SK-N-SH treated with all-trans-retinoic acid at 6 μM for 48 hours (cell line): ENCODE measurements around the gene E2F8.
"Not testable (repeated sequence)": the region's sequence is repeated elsewhere in the genome, so short reads cannot be mapped to it uniquely, and the experiment has no call there.

Source experiments
- ATAC-seq: fragments of 200-7000 bp; cut with Tn5 transposase; 3 replicates; pipeline ENCODE4 v1.9.1; 2020; ENCODE audit warnings: mild to moderate bottlenecking, moderate library complexity
- ARNTL ChIP-seq: fragments of 450-650 bp; formaldehyde crosslinking; IDR thresholded peaks from 2 replicates; pipeline ENCODE4 v1.5.0; 2020; ENCODE audit warnings: low read depth, mild to moderate bottlenecking, moderate library complexity, borderline replicate concordance
- BACH2 ChIP-seq: fragments of 250-450 bp; sonication (Bioruptor Pico); IDR thresholded peaks from 2 replicates; pipeline ENCODE4 v1.9.0; 2021; ENCODE audit warnings: mild to moderate bottlenecking, borderline replicate concordance
- CREB5 ChIP-seq: fragments of 250-450 bp; sonication (Bioruptor Pico); IDR thresholded peaks from 2 replicates; pipeline ENCODE4 v1.5.1; 2020; ENCODE audit warnings: low read depth, mild to moderate bottlenecking, moderate library complexity
- CSDC2 ChIP-seq: fragments of 250-450 bp; sonication (Bioruptor Pico); IDR thresholded peaks from 2 replicates; pipeline ENCODE4 v1.5.0; 2020; ENCODE audit warnings: mild to moderate bottlenecking, moderate library complexity
- ESRRG ChIP-seq: fragments of 250-450 bp; sonication (Bioruptor Pico); IDR thresholded peaks from 2 replicates; pipeline ENCODE4 v1.6.1; 2021; ENCODE audit warnings: mild to moderate bottlenecking
- GLIS3 ChIP-seq: fragments of 250-450 bp; sonication (Bioruptor Pico); IDR thresholded peaks from 2 replicates; pipeline ENCODE4 v1.5.0; 2020; ENCODE audit warnings: mild to moderate bottlenecking, moderate library complexity
- OSR1 ChIP-seq: fragments of 250-450 bp; sonication (Bioruptor Pico); IDR thresholded peaks from 2 replicates; pipeline ENCODE4 v1.8.0; 2022; ENCODE audit warnings: moderate library complexity, mild to moderate bottlenecking, inconsistent platforms
- PATZ1 ChIP-seq: fragments of 250-450 bp; sonication (Bioruptor Pico); IDR thresholded peaks from 2 replicates; pipeline ENCODE4 v1.8.0; 2020; ENCODE audit warnings: mild to moderate bottlenecking, moderate library complexity, borderline replicate concordance
- POU6F1 ChIP-seq: fragments of 250-450 bp; sonication (Bioruptor Pico); IDR thresholded peaks from 2 replicates; pipeline ENCODE4 v1.8.0; 2021; ENCODE audit warnings: low read depth, mild to moderate bottlenecking, moderate library complexity, borderline replicate concordance
- PPARA ChIP-seq: fragments of 250-450 bp; sonication (Bioruptor Pico); IDR thresholded peaks from 2 replicates; pipeline ENCODE4 v1.5.0; 2020; ENCODE audit warnings: mild to moderate bottlenecking, borderline replicate concordance
- RARB ChIP-seq: fragments of 250-450 bp; sonication (Bioruptor Pico); IDR thresholded peaks from 2 replicates; pipeline ENCODE4 v1.8.0; 2021; ENCODE audit warnings: mild to moderate bottlenecking, moderate library complexity
- SNAI2 ChIP-seq: fragments of 250-450 bp; sonication (Bioruptor Pico); IDR thresholded peaks from 2 replicates; pipeline ENCODE4 v1.5.0; 2020; ENCODE audit warnings: mild to moderate bottlenecking, moderate library complexity
- TCF4 ChIP-seq: fragments of 250-450 bp; sonication (Bioruptor Pico); IDR thresholded peaks from 2 replicates; pipeline ENCODE4 v1.8.0; 2021; ENCODE audit warnings: mild to moderate bottlenecking, moderate library complexity, borderline replicate concordance
- TOX ChIP-seq: fragments of 250-450 bp; sonication (Bioruptor Pico); IDR thresholded peaks from 2 replicates; pipeline ENCODE4 v1.8.0; 2021; ENCODE audit warnings: mild to moderate bottlenecking, moderate library complexity, borderline replicate concordance
- TSHZ2 ChIP-seq: fragments of 250-450 bp; sonication (Bioruptor Pico); IDR thresholded peaks from 2 replicates; pipeline ENCODE4 v1.5.0; 2020; ENCODE audit warnings: mild to moderate bottlenecking, moderate library complexity
- ZC3H10 ChIP-seq: fragments of 250-450 bp; sonication (Bioruptor Pico); IDR thresholded peaks from 2 replicates; pipeline ENCODE4 v1.5.1; 2021; ENCODE audit warnings: mild to moderate bottlenecking, moderate library complexity
- ZFP3 ChIP-seq: fragments of 250-450 bp; sonication (Bioruptor Pico); IDR thresholded peaks from 2 replicates; pipeline ENCODE4 v1.5.0; 2020; ENCODE audit warnings: mild to moderate bottlenecking, moderate library complexity
- ZFP30 ChIP-seq: fragments of 450-650 bp; formaldehyde crosslinking; IDR thresholded peaks from 2 replicates; pipeline ENCODE4 v1.5.0; 2022; ENCODE audit warnings: mild to moderate bottlenecking, moderate library complexity
- ZNF565 ChIP-seq: fragments of 450-650 bp; formaldehyde crosslinking; conservative IDR thresholded peaks from 2 replicates; pipeline ENCODE4 v1.5.0; 2020; ENCODE audit warnings: low read depth, mild to moderate bottlenecking, moderate library complexity
- ZNF70 ChIP-seq: fragments of 450-650 bp; formaldehyde crosslinking; IDR thresholded peaks from 2 replicates; pipeline ENCODE4 v1.5.0; 2020; ENCODE audit warnings: mild to moderate bottlenecking, moderate library complexity
- ZNF8 ChIP-seq: fragments of 450-650 bp; formaldehyde crosslinking; IDR thresholded peaks from 2 replicates; pipeline ENCODE4 v1.5.0; 2020; ENCODE audit warnings: mild to moderate bottlenecking, moderate library complexity

The E2F8 gene

GRCh38 chr11:19276859-19277808 lies 36.4 kb upstream of the E2F8 start (continued):
- TF ChIP-seq TSHZ2 (CRISPR knock-in tag) (no peak), ZC3H10 (CRISPR knock-in tag) (no peak), ZFP30 (CRISPR knock-in tag) (no peak), OSR1 (CRISPR knock-in tag) (no peak), TOX (CRISPR knock-in tag) (no peak)

GRCh38 chr11:19275496-19275895 lies 34.8 kb upstream of the E2F8 start:
- no peak for TF ChIP-seq OSR1 (CRISPR knock-in tag)
- TF ChIP-seq ZNF8 (CRISPR knock-in tag), result no peak
- no peak for TF ChIP-seq CSDC2 (CRISPR knock-in tag)
- no peak for TF ChIP-seq RARB (CRISPR knock-in tag)
- no peak for TF ChIP-seq ZNF565 (CRISPR knock-in tag)
- no peak for TF ChIP-seq ZC3H10 (CRISPR knock-in tag)
- no peak for TF ChIP-seq PPARA (CRISPR knock-in tag)
- TF ChIP-seq ZNF70, result no peak
- TF ChIP-seq PATZ1 (CRISPR knock-in tag), result no peak
- no peak for TF ChIP-seq GLIS3
- no peak for TF ChIP-seq ARNTL (CRISPR knock-in tag)
- TF ChIP-seq SNAI2 (CRISPR knock-in tag), result no peak
- no peak for TF ChIP-seq ZFP30 (CRISPR knock-in tag)
- no peak for TF ChIP-seq POU6F1 (CRISPR knock-in tag)
- no peak for TF ChIP-seq CREB5 (CRISPR knock-in tag)
- TF ChIP-seq TCF4 (CRISPR knock-in tag), result no peak
- TF ChIP-seq ZFP3, result no peak
- TF ChIP-seq ESRRG, result no peak
- TF ChIP-seq TSHZ2 (CRISPR knock-in tag), result no peak
- no peak for TF ChIP-seq BACH2 (CRISPR knock-in tag)
- TF ChIP-seq, all 23 proteins: peak for 0
- no peak for ATAC-seq

- not testable (repeated sequence) for ATAC-seq
These were observed 32.5 kb upstream of the E2F8 start for GRCh38 chr11:19273219-19273618.
